ENCODE results near the gene TF.

DNA sequence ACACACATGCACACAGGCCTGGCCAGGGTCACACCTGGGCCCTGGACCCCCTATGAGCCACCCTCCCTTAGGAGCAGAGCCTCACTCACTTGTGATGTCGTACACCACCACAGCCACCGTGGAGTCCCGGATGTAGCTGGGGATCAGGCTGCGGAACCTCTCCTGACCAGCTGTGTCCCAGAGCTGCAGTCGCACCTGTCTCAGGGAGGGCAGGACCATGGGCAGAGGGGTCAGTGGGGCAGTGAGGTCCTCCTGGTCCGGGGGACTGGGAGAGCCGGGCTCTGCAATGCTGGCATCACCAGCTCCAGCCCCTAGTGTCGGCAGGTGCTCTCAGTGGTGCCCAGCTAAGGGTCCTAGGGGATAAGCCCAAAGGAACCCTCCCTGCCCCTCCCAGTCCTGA lies 95.0 kb downstream of the TF start:
- TF ChIP-seq POLR2A (IDR thresholded peaks at IDR 0.05) (no peak), CTCF (IDR thresholded peaks at IDR 0.05) (no peak), EP300 (IDR thresholded peaks at IDR 0.05) (no peak)
